GM18508 (cell line): ENCODE measurements around the gene PIN1.
"Not testable (repeated sequence)": the region's sequence is repeated elsewhere in the genome, so short reads cannot be mapped to it uniquely, and the experiment has no call there.

Experiments used
- ATAC-seq: cut with Tn5 transposase; IDR thresholded peaks from one replicate; pipeline ENCODE4 v1.9.1; 2021; ENCODE audit warnings: moderate number of reproducible peaks; ENCODE audit not compliant: insufficient read depth, unreplicated experiment

Gene PIN1

GRCh38 chr19:9818175-9818733 lies 16.9 kb upstream of the PIN1 start:
- no peak for ATAC-seq

- peak; percentile 66 for ATAC-seq
Observed at GRCh38 chr19:9818734-9819595, 16.2 kb upstream of the PIN1 start, which contains the start of gene FBXL12. FBXL12 (minus strand) TSS chr19:9819079; CDS start chr19:9818813, 266 bp downstream.

DNA sequence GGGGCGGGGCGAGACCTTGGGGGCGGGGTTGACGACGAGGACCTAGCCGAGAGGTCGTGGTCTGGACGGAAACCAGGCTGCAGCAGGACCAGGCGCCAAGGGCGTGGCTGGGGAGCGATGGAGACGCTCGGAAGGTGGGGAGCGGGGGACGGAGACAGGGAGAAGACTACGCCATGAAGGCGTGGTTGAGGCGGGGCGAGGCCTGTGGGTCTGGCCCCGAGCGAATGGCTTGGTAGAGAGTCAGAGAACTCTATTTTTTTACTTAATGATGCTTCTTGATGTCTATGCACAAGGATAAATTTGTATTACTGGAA lies 15.6 kb upstream of the PIN1 start:
- ATAC-seq: peak; percentile 42

DNA sequence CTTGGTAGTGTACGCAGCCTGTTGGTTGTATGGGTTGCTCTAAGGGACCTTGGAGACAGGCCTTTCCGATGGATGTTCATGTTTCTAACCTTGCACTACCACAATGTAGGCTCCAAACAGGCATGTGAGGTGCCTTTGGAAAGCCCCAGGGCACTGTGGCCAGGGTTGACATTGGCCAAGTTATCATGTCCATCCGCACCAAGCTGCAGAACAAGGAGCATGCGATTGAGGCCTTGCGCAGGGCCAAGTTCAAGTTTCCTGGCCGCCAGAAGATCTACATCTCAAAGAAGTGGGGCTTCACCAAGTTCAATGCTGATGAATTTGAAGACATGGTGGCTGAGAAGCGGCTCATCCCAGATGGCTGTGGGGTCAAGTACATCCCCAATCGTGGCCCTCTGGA lies 15.1 kb upstream of the PIN1 start:
- ATAC-seq: not testable (repeated sequence)

DNA sequence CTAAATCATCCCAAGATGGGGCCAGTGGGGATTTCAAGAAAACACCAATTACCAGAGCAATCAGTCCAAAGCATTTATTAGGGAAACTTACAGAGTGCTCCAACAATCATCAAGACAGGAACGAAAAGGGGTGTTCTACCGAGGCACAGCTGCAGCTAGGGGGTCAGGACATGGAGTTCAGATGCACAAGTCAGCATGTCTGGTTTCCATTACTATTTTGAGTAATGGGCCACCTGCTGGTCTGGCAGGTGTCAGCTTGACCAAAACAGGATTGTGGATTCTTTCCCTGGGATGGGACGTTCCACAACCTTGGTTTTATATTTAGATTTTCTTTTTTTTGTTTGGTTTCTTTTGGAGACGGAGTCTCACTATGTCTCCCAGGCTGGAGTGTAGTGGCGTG lies 11.3 kb upstream of the PIN1 start:
- no peak for ATAC-seq

DNA sequence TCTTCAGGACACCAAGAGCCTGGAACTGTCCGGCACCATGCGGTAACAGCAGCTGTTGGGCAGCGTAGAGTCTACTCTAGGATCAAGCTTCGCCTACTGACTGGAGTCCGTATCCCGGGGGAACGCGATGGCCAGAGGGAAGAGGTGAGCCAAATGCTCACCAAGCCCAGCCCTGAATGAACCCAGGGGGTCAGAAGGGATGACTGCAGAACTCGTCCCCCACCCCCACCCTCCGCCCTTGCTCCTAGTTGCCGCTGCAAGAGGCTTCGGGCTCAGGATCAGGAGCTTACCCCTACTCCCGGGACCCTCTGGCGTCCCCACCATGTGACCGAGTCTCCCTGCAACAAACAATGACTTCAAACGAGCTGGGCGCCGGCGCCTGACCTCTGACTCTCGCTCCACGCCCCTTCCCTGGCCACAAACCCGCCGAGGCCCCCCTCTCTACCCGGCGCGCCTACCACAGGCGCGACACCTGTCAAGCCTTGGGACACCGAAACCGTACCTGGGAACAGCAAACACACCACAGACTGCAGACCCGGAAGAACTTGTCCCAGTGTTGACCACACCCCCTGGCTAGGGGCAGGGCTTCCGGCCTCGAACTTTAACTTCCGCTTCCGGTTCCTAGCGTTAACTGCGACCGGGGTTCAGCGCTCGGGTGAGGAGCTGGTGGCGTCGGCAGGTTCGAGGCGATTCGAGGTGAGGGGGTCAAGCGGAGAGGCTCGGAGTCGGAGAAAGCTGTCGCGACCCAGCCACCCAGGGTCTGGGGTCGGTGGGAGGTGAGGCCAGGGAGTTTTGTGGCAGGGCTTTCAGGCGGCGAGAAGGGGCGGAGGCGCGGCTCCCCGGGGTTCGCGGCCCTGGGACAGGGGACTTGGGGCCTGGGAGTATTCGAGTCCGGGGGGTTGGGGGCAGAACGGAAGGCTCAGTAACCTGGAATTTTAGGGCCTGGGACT lies 7.6 kb upstream of the PIN1 start, which contains the start of gene UBL5:
TSS of gene UBL5 (plus strand) at position 630 of the 950 bp plus-strand sequence. CDS start 420 bp downstream, outside the sequence.
- ATAC-seq: no peak

DNA sequence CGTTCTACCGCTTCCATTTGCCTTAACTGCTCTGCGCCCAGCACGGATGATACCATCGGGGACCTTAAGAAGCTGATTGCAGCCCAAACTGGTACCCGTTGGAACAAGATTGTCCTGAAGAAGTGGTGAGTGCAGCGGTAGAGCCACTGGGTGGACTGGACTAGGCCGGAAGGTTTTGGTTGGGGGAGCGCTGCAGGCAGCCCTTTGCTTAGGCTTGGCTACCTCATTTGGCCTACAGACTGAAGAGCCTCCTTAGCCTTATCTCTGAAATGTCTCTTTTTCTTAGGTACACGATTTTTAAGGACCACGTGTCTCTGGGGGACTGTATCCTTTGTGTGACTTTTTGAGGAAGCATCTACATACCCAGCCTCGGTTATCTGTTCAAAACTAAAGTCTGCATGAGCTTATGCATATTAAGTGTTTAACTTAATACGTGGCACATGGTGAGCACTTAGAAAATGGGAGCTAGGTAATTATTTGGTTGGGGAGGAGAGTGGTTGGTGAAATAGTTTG lies 6.5 kb upstream of the PIN1 start:
- no peak for ATAC-seq

- no peak for ATAC-seq
Observed at GRCh38 chr19:9834307-9834725, 802 bp upstream of the PIN1 start.

DNA sequence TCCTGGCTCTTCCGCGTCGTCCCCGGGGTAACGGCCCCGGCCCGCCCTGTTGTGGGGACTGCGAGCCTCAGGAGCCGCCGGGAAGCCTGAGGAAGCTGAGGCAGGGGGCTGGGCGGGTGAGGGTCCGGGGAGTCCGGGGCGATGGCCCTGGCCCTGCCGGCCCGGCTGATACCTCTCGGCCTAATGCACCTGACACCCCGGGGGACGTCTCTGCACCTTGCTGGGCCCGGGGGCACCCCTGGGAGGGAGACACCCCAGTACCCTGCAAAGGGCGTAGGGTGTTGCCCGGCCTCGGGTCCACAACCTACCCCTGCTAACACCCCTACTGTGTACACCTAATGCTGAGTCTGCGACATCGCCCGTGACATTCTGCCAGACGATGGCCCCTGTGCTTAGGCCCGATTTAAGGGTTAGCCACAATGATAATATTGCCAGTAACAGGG lies 410 bp downstream of the PIN1 start:
- no peak for ATAC-seq

- no peak for ATAC-seq
Observed at GRCh38 chr19:9836021-9836420, 903 bp downstream of the PIN1 start.

DNA sequence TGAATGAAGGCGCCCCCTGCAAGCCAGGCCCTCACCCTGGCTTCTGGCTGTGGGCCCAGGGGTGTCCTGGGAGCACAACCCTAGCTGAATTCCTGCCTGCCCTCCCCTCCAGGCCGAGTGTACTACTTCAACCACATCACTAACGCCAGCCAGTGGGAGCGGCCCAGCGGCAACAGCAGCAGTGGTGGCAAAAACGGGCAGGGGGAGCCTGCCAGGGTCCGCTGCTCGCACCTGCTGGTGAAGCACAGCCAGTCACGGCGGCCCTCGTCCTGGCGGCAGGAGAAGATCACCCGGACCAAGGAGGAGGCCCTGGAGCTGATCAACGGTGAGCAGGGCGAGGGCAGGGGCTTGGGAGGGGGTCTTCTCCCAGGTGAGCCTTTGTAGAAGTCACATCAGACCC lies 3.2 kb downstream of the PIN1 start:
- no peak for ATAC-seq

DNA sequence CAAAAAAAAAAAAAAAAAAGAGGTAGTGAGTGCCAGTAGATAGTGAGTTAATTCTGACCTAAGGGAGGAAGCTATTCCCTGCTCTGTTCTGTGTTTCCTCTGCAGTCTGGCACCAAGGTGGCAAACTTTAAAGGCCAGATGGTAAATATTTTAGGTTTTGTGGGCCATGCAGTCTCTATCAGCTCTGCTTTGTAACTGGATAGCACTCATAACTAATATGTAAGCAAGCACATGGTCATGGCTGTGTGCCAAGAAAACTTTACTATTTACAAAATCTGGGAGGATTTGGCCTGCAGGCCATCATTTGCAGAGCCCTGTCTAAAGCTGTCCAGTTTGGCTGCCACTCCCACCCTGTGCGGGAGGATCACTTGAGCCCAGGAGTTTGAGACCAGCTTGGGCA lies 4.3 kb downstream of the PIN1 start:
- ATAC-seq: no peak

DNA sequence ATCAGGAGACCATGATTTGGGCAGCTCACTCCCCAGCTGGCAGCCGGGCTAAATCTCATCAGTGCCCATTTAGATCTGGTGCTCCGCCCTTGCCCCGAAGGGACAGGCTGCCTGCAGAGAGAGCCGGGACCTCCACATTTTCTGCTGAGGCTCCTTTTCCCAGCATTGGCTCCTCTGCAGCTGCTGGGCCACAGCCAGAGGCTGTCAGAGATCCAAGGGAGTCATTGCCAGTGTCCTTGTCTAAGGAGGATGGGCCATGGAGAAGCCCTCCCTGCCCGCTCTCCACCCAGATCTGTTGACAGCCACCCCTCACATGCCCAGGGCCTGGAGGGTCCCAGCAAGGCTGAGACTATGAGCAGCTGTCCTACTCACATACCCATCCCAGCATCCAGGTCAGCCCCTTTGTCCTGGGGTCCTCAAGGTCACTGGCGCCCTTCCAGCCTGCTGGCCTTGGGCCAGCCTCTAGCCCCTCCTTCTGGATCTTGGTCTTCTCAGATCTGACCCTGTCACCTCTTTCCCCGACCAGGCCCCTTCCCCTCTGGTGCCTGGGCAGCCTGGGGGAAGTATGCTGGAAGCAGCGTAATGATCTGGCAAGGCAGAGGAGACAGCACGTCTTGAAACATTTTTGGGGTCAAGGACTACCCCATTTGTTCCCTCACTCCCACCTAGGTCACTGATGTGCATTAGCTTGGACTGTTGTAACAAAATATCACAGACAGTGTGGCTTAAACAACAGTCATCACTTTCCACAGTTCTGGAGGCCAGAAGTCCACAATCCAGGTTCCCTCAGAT lies 7.9 kb downstream of the PIN1 start:
- no peak for ATAC-seq

DNA sequence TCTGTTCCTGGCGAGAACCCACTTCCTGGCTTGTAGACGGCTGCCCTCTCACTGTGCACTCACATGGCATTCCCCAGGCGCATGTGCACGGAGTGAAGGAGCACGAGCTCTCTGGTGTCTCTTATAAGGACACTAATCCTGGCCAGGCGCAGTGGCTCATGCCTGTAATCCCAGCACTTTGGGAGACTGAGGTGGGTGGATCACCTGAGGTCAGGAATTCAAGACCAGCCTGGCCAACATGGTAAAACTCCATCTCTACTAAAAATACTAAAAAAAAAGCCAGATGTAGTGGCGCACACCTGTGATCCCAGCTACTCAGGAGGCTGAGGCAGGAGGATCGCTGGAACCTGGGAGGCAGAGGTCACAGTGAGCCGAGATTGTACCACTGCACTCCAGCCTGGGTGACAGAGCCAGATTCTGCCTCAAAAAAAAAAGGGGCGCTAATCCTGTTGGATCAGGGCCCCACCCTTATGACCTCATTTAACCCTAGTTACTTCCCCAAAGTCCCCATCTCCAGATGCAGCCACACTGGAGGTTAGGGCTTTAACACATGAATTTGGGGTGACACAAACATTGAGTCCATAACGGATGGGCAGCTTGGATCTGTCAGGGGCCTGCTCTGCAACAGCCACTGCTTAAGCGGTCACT lies 8.6 kb downstream of the PIN1 start:
- not testable (repeated sequence) for ATAC-seq

GRCh38 chr19:9847087-9847671 lies 12.1 kb downstream of the PIN1 start:
- ATAC-seq: no peak

- ATAC-seq: no peak
Observed at GRCh38 chr19:9848060-9848459, 12.9 kb downstream of the PIN1 start.

DNA sequence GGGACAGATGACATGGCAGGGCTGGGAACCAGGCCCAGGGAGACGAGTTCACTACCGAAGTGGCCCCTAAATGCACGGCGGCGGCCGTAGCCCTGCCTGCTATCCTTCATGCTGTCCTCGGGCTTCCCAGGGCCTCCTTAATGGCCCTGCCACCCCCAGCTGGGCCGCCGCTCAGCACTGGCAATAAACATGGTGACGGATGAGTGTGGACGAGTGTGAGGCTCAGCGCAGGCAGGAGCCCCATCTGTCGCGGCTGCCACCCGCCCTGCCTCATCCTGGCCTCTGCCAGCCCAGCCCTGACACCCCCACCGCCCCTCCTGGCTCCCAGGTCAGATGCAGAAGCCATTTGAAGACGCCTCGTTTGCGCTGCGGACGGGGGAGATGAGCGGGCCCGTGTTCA lies 13.6 kb downstream of the PIN1 start:
- ATAC-seq: no peak

DNA sequence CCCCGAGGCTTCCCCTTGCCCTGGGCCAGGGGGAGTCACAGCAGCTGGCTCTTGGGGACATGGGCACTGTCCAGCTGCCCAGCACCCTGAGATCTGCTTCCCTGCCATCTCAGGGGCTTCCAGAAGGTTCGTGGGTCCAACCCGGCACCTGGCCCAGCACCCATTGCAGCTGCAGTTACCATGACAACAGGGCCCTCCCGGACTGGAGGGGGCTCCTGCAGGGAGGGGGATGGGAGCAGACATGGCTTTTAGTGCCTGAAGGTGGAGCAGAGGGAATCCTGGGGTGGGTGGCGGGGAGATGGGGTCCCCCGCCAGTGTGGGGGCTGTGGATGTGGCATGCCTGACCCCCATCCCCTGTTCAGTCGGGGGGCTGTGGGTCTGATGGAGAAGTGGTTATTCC lies 14.7 kb downstream of the PIN1 start:
- no peak for ATAC-seq
